Fibroblast of mammary gland (primary cell): Measurements from ENCODE around the gene LIPG.
"Not testable (repeated sequence)": the region's sequence is repeated elsewhere in the genome, so short reads cannot be mapped to it uniquely, and the experiment has no call there.

Experiments used
- DNase-seq: peaks from one replicate; pipeline ENCODE4 v3.0.0-alpha.2; 2010; ENCODE audit warnings: low read depth
- H3K4me3 ChIP-seq: 2 replicates; pipeline ENCODE4 v1.5.1; 2011; ENCODE audit warnings: low read depth, mild to moderate bottlenecking, low read length, moderate library complexity; ENCODE audit not compliant: control insufficient read depth
- TF ChIP-seq, protein P1 (sequence below): conservative IDR thresholded peaks from 2 replicates; pipeline ENCODE4 v1.5.1; 2011; ENCODE audit warnings: low read depth, low read length, inconsistent platforms; ENCODE audit not compliant: control insufficient read depth, insufficient read depth

The LIPG gene

DNA sequence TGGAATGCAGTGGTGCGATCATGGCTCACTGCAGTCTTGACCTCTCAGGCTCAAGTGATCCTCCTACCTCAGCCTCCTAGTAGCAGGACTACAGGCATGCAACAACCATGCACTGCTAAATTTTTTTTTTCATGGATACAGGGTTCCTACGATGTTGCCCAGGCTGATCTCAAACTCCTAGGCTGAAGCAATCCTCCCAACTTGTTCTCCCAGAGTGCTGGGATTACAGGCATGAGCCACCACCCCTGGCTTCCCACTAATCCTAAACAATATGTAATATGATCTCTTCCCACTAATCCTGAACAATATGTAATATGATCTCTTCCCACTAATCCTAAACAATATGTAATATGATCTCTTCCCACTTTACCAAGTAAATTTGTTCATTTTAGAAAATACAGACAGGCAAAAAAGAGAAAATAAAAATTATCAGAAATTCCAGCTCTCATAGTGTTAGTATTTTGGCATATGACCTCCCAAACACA is 41.2 kb upstream of the LIPG start:
- peak; percentile 57 for DNase-seq
- no peak overlapping the region for H3K4me3 ChIP-seq
- TF ChIP-seq, protein P1, sequence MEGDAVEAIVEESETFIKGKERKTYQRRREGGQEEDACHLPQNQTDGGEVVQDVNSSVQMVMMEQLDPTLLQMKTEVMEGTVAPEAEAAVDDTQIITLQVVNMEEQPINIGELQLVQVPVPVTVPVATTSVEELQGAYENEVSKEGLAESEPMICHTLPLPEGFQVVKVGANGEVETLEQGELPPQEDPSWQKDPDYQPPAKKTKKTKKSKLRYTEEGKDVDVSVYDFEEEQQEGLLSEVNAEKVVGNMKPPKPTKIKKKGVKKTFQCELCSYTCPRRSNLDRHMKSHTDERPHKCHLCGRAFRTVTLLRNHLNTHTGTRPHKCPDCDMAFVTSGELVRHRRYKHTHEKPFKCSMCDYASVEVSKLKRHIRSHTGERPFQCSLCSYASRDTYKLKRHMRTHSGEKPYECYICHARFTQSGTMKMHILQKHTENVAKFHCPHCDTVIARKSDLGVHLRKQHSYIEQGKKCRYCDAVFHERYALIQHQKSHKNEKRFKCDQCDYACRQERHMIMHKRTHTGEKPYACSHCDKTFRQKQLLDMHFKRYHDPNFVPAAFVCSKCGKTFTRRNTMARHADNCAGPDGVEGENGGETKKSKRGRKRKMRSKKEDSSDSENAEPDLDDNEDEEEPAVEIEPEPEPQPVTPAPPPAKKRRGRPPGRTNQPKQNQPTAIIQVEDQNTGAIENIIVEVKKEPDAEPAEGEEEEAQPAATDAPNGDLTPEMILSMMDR, result no peak

DNA sequence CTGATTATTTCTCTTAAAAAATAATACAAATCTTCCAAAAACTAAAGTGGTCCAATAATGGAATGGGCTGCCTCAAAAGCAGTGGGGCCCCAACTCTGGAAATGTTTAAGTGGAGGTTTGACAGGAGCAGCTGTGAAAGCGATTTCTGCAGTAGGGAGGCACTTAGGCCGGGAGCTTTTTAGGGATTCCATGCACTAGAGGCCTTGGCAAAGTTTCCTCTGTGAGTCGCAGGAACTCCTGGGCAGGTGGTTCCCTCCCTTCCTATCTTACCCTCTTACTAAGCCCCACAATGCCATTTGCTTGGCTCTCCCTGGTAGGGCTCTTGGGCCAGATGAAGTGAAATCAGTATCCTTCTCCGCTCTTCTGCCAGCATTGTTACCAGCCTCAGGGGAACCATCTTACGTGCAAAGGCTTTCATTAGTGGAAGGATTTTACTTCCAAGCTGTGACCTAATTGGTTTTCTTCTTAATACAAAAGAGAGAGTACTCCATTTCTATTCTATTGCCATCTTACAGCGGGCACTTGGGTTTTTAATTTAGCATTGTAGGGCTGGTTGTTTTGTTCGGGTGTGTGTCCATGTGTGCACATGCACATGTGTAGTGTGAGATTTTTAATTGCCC is 40.5 kb upstream of the LIPG start:
- TF ChIP-seq, protein P1, result no peak
- DNase-seq, result peak; percentile 2
- H3K4me3 ChIP-seq, result no peak overlapping the region

- not testable (repeated sequence) for DNase-seq, H3K4me3 ChIP-seq
Observed at GRCh38 chr18:49523580-49524093, 38.2 kb upstream of the LIPG start.

- TF ChIP-seq, protein P1, result no peak
- no peak for DNase-seq
Observed at GRCh38 chr18:49524349-49524748, 37.5 kb upstream of the LIPG start.

DNA sequence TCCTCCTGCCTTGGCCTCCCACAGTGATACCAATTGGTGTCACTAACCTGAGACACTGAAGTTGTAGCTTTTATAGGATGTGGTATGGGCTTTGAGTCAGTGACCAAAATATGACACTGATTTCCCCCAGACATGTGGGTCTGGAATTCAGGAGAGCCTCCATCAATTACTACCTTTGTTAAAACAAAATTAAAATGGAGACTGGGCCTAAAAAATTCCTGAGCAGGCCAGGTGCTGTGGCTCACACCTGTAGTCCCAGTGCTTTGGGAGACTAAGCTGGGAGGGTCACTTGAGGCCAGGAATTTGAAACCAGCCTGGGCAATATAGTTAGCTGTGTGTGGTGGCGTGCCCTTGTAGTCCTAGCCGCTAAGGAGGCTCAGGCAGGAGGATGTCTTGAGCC is 36.9 kb upstream of the LIPG start:
- DNase-seq, result no peak
- TF ChIP-seq, protein P1, result no peak
- no peak overlapping the region for H3K4me3 ChIP-seq

More at GRCh38 chr18:49524349-49524748, 37.5 kb upstream of the LIPG start:
- no peak overlapping the region for H3K4me3 ChIP-seq

GRCh38 chr18:49525981-49526380 is 35.9 kb upstream of the LIPG start:
- no peak overlapping the region for H3K4me3 ChIP-seq
- TF ChIP-seq, protein P1, result no peak
- no peak for DNase-seq

GRCh38 chr18:49527631-49528327 is 34.1 kb upstream of the LIPG start:
- H3K4me3 ChIP-seq, result no peak overlapping the region
- DNase-seq, result no peak
- TF ChIP-seq, protein P1, result no peak
